Activated naive CD4-positive, alpha-beta T cell treated with anti-CD3 and anti-CD28 coated beads for 36 hours (primary cell): ENCODE results near the gene AK6. TPM values are rescaled to one million over a fixed set of nuclear protein-coding genes. Genes with fewer than 3 reads are reported as not detected.
A peak's percentile ranks its signal among the peaks of the same experiment; 100 is the strongest.

ENCODE experiments used
- CTCF ChIA-PET: fragments of 350-600 bp; sonication (Branson Sonifier 250); formaldehyde crosslinking; loops from one replicate; lab custom pipeline; 2021; ENCODE audit warnings: antibody characterized with exemption; lab: Charles Lee
- DNase-seq: peaks from one replicate; pipeline ENCODE4 v3.0.0-alpha.2; 2020
- H3K27ac Mint-ChIP-seq: one replicate; pipeline ENCODE4 v1.8.0; 2021; ENCODE audit warnings: mild to moderate bottlenecking, mixed read lengths
- H3K27me3 Mint-ChIP-seq: one replicate; pipeline ENCODE4 v1.8.0; 2021; ENCODE audit warnings: low read depth, mixed read lengths
- H3K36me3 Mint-ChIP-seq: one replicate; pipeline ENCODE4 v1.8.0; 2021; ENCODE audit warnings: low read depth, mixed read lengths
- H3K4me1 Mint-ChIP-seq: one replicate; pipeline ENCODE4 v1.8.0; 2021; ENCODE audit warnings: low read depth, mixed read lengths
- H3K4me3 Mint-ChIP-seq: one replicate; pipeline ENCODE4 v1.8.0; 2021; ENCODE audit warnings: mild to moderate bottlenecking, moderate library complexity, mixed read lengths
- H3K9me3 Mint-ChIP-seq: one replicate; pipeline ENCODE4 v1.8.0; 2021; ENCODE audit warnings: mixed read lengths
- intact Hi-C: fragments of 100-400 bp; cut with micrococcal nuclease; formaldehyde crosslinking; loops from one replicate; pipeline ENCODE4 v1.15.1; 2023
- total RNA-seq, 2 experiments: library from RNA; stranded (reverse); gene quantifications; one replicate each; pipeline ENCODE4 v1.2.3, GENCODE V29; 2021

Gene AK6
- total RNA-seq, 2 experiments from 2014 or later, result 102 to 103 TPM

DNA sequence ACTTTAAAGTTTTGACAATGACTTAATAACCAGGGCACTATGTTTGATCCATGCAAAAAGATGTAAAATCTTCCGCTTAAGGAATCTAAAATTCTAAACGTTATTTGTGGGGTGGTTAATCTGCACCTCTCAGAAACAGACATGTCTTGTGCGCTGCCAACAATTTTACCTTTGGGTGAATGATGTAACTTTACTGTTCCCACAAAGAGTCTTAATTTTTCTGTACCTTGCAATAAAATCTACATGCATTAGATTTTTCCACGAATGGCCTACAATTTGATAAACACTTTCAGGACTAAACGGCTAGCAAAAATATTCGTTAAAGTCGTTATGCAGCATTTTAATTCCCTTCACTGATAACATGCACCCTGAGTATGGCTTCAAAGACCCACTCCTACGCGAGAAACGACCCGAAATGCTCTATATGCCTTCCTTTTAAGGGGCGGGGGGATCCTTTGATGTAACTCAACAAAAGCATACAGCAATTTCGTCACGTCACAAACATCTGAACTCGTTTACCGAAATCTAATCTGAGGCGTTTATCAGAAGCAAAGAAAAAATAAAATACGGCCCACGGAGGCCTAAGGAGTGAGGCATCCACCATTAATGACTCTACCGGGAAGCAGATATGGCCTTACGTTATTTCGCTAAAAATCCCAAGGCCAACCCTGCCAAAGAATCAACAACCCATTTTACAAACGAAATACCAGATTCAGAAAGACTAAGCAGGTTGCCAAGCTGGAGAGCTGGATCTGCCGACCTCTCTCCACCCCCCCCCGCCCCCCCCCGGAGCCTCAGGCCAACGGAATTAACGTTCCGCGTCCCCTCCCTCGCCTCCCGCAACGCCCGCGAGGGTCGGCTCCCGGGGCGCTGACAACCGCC is 621 bp downstream of the AK6 start:
- Mint-ChIP-seq H3K36me3 (peaks cover 25% of the 10 kb centered on the region), H3K27me3 (no peaks in the 10 kb centered on the region), H3K27ac (peak overlapping the region; percentile 96), H3K4me1 (peaks cover 42% of the 10 kb centered on the region), H3K9me3 (no peaks in the 10 kb centered on the region), H3K4me3 (peak overlapping the region; percentile 96)
- CTCF ChIA-PET, result no interaction called here
- intact Hi-C loops, result loop anchor here (1.0 to 5.0 kb wide), 7 partner anchors 36 to 326 kb away; partner anchors contain the start of genes CCDC125, CCNB1 and CENPH
- peak; percentile 15 for DNase-seq

DNA sequence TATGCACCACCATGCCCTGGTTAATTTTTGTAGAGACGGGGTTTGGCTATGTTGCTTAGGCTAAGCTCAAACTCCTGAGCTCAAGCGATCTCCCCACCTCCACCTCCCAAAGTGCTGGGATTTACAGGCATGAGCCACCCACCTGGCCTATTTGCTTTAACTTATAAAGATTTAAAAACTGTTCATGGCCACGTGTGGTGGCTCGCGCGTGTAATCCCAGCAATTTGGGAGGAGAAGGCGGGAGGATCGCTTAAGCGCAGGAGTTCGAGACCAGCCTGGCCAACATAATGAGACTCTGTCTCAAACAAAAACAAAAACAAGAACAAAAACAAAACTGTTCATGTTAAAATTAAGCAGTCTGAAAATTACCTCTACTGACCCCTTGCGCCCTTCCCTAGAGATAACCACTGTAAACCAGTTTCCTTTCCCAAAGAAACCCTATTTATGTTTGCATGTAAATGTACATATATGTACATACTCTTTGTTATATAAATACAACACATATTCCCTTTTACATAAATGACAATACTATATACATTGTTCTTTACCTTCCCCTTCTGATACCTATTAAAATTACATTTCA is 1.5 kb downstream of the AK6 start:
- H3K27ac Mint-ChIP-seq, result peak overlapping the region; percentile 96
- H3K4me3 Mint-ChIP-seq, result peak overlapping the region; percentile 96
- CTCF ChIA-PET, result interaction anchor here (0.9 kb wide), 1 partner anchor 178 kb away, joined by 4 read pairs; no protein-coding TSS in a partner anchor
- intact Hi-C loops, result loop anchor here (5.0 kb wide), 1 partner anchor 260 kb away; no protein-coding TSS in a partner anchor
- no peak for DNase-seq
- peaks cover 40% of the 10 kb centered on the region for H3K4me1 Mint-ChIP-seq
- no peaks in the 10 kb centered on the region for H3K27me3 Mint-ChIP-seq
- H3K9me3 Mint-ChIP-seq, result no peaks in the 10 kb centered on the region
- H3K36me3 Mint-ChIP-seq, result peaks cover 28% of the 10 kb centered on the region

GRCh38 chr5:69364850-69365249 is 4.5 kb downstream of the AK6 start:
- intact Hi-C loops, result loop anchor here (5.0 kb wide), 1 partner anchor 258 kb away; no protein-coding TSS in a partner anchor
- Mint-ChIP-seq H3K27me3 (no peaks in the 10 kb centered on the region), H3K9me3 (no peaks in the 10 kb centered on the region), H3K4me3 (no peak overlapping the region), H3K27ac (peak overlapping the region; percentile 56), H3K4me1 (peaks cover 34% of the 10 kb centered on the region), H3K36me3 (peaks cover 34% of the 10 kb centered on the region)
- no peak for DNase-seq
- CTCF ChIA-PET, result no interaction called here

DNA sequence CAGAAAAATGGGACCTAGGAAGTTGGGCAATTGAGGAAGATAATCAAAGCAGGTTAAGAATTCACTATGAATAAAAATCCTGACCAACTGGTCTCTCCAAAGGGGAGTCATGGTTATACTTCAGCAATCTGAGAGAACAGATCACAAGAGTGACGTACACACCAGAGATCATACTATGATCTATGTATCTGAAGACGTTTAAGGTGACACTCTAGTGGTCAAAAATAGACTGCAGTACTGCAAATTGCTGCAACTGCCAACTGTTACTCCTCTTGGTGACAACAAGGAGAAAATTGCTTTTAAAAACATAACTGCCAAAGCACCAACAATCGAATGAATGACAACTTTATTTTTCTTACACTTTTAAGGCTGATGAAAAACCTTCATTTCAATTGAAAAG is 4.9 kb downstream of the AK6 start:
- peak overlapping the region; percentile 56 for H3K27ac Mint-ChIP-seq
- H3K36me3 Mint-ChIP-seq, result peaks cover 34% of the 10 kb centered on the region
- CTCF ChIA-PET, result no interaction called here
- no peak overlapping the region for H3K4me3 Mint-ChIP-seq
- DNase-seq, result no peak
- intact Hi-C loops, result no loop called here
- no peaks in the 10 kb centered on the region for H3K9me3 Mint-ChIP-seq
- no peaks in the 10 kb centered on the region for H3K27me3 Mint-ChIP-seq
- H3K4me1 Mint-ChIP-seq, result peaks cover 37% of the 10 kb centered on the region

DNA sequence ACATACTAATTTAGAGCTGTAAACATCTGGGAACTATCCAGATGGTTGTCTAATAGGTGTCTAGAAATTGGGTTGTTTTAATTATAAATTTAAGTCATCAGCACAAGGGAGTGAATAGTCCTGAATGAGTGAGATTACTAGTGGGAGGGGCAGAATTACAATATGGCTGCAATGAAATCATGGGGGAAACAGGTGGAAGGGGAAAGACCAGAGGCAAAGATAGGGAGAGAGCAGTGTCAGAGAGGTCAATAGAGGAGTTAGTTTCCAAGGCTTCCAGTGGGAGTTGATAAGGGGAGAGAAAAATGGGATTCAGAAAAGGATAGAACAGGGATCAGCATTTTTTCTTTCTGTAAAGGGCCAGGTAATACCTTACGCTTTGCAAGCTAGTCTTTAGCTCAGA is 8.9 kb downstream of the AK6 start:
- Mint-ChIP-seq H3K27me3 (no peaks in the 10 kb centered on the region), H3K27ac (no peak overlapping the region), H3K9me3 (no peaks in the 10 kb centered on the region), H3K4me3 (no peak overlapping the region), H3K4me1 (peaks cover 26% of the 10 kb centered on the region), H3K36me3 (peaks cover 33% of the 10 kb centered on the region)
- no peak for DNase-seq
- intact Hi-C loops, result no loop called here
- CTCF ChIA-PET, result no interaction called here

GRCh38 chr5:69359699-69360098 is 9.6 kb downstream of the AK6 start:
- intact Hi-C loops, result no loop called here
- no peak overlapping the region for H3K4me3 Mint-ChIP-seq
- DNase-seq, result no peak
- no peaks in the 10 kb centered on the region for H3K9me3 Mint-ChIP-seq
- no peaks in the 10 kb centered on the region for H3K27me3 Mint-ChIP-seq
- H3K4me1 Mint-ChIP-seq, result peaks cover 20% of the 10 kb centered on the region
- CTCF ChIA-PET, result interaction anchor here (1.1 kb wide), 1 partner anchor 25 kb away, joined by 6 read pairs; no protein-coding TSS in a partner anchor
- no peak overlapping the region for H3K27ac Mint-ChIP-seq
- H3K36me3 Mint-ChIP-seq, result peaks cover 26% of the 10 kb centered on the region

- H3K27ac Mint-ChIP-seq, result no peak overlapping the region
- no peaks in the 10 kb centered on the region for H3K9me3 Mint-ChIP-seq
- H3K4me3 Mint-ChIP-seq, result no peak overlapping the region
- no peak for DNase-seq
- intact Hi-C loops, result no loop called here
- CTCF ChIA-PET, result no interaction called here
- no peaks in the 10 kb centered on the region for H3K27me3 Mint-ChIP-seq
- peaks cover 21% of the 10 kb centered on the region for H3K36me3 Mint-ChIP-seq
- peaks cover 4% of the 10 kb centered on the region for H3K4me1 Mint-ChIP-seq
These were observed 18.7 kb downstream of the AK6 start for GRCh38 chr5:69350664-69351063.

DNA sequence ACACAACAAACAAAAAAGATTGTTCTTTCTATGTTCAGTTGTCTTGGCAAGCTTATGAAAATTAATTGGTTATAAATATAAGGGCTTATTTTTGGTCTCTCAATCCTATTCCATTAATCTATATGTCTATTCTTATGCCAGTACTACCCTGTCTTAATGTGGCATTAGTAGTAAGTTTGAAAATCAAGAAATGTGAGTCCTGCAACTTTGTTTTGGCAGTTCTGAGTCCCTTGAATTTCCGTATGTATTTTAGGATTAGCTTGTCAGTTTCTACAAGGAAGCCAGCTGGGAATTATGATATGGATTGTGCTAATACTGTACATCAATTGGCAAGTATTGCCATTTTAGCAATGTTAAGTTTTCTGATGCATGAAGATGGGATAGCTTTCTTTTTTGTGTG is 26.2 kb downstream of the AK6 start:
- no peak overlapping the region for H3K27ac Mint-ChIP-seq

GRCh38 chr5:69341520-69342161 is 27.7 kb downstream of the AK6 start:
- Mint-ChIP-seq H3K27me3 (no peaks in the 10 kb centered on the region), H3K4me1 (no peaks in the 10 kb centered on the region), H3K27ac (no peak overlapping the region), H3K4me3 (no peak overlapping the region), H3K9me3 (no peaks in the 10 kb centered on the region), H3K36me3 (no peaks in the 10 kb centered on the region)
- intact Hi-C loops, result no loop called here
- no peak for DNase-seq
- CTCF ChIA-PET, result interaction anchor here (0.6 kb wide), 1 partner anchor 1082 kb away, joined by 3 read pairs; no protein-coding TSS in a partner anchor

More for the DNA sequence above, 26.2 kb downstream of the AK6 start:
- no peaks in the 10 kb centered on the region for H3K9me3 Mint-ChIP-seq
- no peak for DNase-seq
- CTCF ChIA-PET, result interaction anchor here (1.0 kb wide), 1 partner anchor 9 kb away, joined by 6 read pairs; no protein-coding TSS in a partner anchor
- intact Hi-C loops, result no loop called here
- no peaks in the 10 kb centered on the region for H3K4me1 Mint-ChIP-seq
- no peak overlapping the region for H3K4me3 Mint-ChIP-seq
- H3K36me3 Mint-ChIP-seq, result no peaks in the 10 kb centered on the region
- no peaks in the 10 kb centered on the region for H3K27me3 Mint-ChIP-seq

DNA sequence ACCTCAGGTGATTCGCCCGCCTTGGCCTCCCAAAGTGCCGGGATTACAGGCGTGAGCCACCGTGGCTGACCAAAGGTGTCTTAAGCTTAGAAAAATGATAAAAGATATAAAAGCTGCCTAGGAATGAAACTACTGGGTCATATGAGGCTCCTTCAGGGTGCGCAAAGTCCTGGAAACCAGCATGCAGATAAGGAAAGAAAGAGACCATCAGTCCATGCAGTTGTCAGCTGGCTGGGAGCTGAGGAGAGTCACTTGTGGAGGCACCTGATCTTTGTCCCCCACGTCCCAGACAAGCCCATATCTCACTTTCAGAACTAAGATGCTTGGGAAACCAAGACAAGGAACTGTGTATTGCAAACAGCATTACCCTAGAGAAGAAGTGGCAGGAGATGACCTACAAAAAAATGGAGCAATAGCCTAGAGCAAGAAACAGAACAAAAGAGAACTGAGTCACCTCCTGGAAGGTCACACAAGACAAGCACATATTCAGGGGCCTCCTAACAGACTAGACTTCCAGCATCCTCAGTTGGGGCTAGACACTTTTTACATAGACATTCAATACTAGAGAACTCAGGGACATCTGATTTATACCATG is 33.9 kb downstream of the AK6 start:
- H3K9me3 Mint-ChIP-seq, result no peaks in the 10 kb centered on the region
- peaks cover 12% of the 10 kb centered on the region for H3K4me1 Mint-ChIP-seq
- no peaks in the 10 kb centered on the region for H3K27me3 Mint-ChIP-seq
- no peak for DNase-seq
- peaks cover 2% of the 10 kb centered on the region for H3K36me3 Mint-ChIP-seq
- H3K4me3 Mint-ChIP-seq, result no peak overlapping the region
- intact Hi-C loops, result no loop called here
- CTCF ChIA-PET, result interaction anchor here (0.7 to 4.9 kb wide), 8 partner anchors 19 to 293 kb away, joined by 3 to 29 read pairs (median 4); partner anchors contain the start of genes CDK7 and SLC30A5
- H3K27ac Mint-ChIP-seq, result no peak overlapping the region

- Mint-ChIP-seq H3K9me3 (no peaks in the 10 kb centered on the region), H3K27ac (no peak overlapping the region), H3K27me3 (no peaks in the 10 kb centered on the region), H3K4me1 (peaks cover 13% of the 10 kb centered on the region), H3K4me3 (peak overlapping the region; percentile 24), H3K36me3 (peaks cover 4% of the 10 kb centered on the region)
- intact Hi-C loops, result loop anchor here (1.0 kb wide), 3 partner anchors 168 to 292 kb away; partner anchors contain the start of gene CCNB1
- peak; percentile 88 for DNase-seq
- CTCF ChIA-PET, result interaction anchor here (0.6 to 4.9 kb wide), 18 partner anchors 8 to 297 kb away, joined by 3 to 29 read pairs (median 4); partner anchors contain the start of genes CDK7 and SLC30A5
These were observed 34.5 kb downstream of the AK6 start for GRCh38 chr5:69334793-69335268.
